Measurements from ENCODE around the gene COL2A1. TPM values are rescaled to one million over a fixed set of nuclear protein-coding genes. Genes with fewer than 3 reads are reported as not detected.

COL2A1 gene
- total RNA-seq, 2 donors from 2014 or later: not detected

GRCh38 chr12:48036818-48037217, 32.5 kb upstream of the COL2A1 start:
- ATAC-seq (replicated peaks): no peak
- Mint-ChIP-seq H3K4me1 (peaks cover 5% of the 10 kb centered on the region), H3K36me3 (ENCODE audit: low read depth) (no peaks in the 10 kb centered on the region), H3K27ac (no peak overlapping the region), H3K27me3 (no peaks in the 10 kb centered on the region), H3K9me3 (no peaks in the 10 kb centered on the region), H3K4me3 (no peak overlapping the region)

GRCh38 chr12:48034835-48035805, 30.8 kb upstream of the COL2A1 start:
- Mint-ChIP-seq H3K9me3 (no peaks in the 10 kb centered on the region), H3K27ac (no peak overlapping the region), H3K27me3 (no peaks in the 10 kb centered on the region), H3K36me3 (ENCODE audit: low read depth) (no peaks in the 10 kb centered on the region), H3K4me1 (peaks cover 5% of the 10 kb centered on the region), H3K4me3 (no peak overlapping the region)
- ATAC-seq (replicated peaks): no peak

- ATAC-seq (replicated peaks): no peak
- Mint-ChIP-seq H3K9me3 (no peaks in the 10 kb centered on the region), H3K27ac (no peak overlapping the region), H3K36me3 (ENCODE audit: low read depth) (no peaks in the 10 kb centered on the region), H3K4me1 (no peaks in the 10 kb centered on the region), H3K27me3 (no peaks in the 10 kb centered on the region), H3K4me3 (no peak overlapping the region)
These were observed 29.2 kb upstream of the COL2A1 start for GRCh38 chr12:48033451-48033850.

DNA sequence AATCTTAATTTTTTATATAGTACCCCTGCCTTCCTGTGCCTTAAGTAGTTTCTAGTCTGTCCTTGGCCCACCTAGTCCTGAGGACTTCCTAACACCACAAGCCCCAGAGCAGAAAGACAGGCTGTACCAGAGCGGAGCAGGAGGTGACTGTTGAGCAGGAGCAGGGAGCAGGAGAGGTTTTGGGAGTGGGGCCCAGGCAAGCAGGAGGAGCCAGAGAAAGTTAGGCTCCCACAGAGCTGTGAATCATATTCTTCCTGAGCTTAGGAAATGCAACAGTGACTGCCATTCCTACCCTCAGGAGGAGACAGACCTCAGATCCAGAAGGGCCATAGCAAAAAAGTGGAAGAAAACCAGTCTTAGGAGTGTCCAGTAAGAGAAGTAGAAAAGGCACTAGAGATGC, 28.3 kb upstream of the COL2A1 start:
- H3K27ac Mint-ChIP-seq: no peak overlapping the region
- no peaks in the 10 kb centered on the region for H3K36me3 Mint-ChIP-seq (ENCODE audit: low read depth)
- no peaks in the 10 kb centered on the region for H3K27me3 Mint-ChIP-seq
- ATAC-seq (replicated peaks): no peak
- H3K4me3 Mint-ChIP-seq: no peak overlapping the region
- H3K9me3 Mint-ChIP-seq: no peaks in the 10 kb centered on the region
- no peaks in the 10 kb centered on the region for H3K4me1 Mint-ChIP-seq

DNA sequence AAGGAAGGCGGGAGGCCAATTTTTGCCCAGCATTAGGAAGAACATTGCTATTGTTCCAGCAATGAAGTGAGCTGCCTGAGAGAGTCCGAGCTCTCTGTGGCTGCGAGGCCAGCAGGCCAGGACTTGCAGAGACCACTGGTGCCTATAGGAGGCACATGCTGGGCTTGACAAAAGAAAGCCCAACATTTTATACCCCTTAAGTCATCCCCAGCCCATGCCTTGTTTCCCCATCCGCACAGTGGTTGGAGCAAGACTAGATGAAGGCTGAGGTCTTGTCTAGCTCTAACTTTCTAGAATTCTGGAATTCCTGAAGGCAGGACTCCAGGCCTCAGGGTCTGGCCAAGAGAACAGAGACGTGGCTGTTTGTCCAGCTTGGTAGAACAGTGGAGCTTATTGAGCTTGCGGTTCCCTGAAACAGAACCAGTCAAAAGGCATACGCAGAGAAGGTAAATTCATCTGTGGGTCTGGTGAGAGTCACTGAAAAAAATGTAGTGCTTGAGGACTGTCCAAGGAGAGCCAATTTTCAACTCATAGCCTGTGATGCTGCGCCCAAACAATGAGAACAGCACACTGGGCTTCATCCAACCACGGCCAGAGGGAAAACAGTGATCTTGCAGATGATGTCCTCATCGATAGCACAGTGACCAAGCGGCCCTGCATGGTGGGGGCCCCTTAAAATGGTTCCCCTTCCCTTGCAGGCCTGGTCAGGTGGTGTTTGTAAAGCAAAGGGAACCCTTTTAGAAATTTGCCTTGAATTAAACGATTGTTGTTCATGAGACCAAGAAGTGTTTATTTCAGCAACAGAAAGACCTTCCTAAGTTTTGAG, 27.1 kb upstream of the COL2A1 start:
- Mint-ChIP-seq H3K9me3 (no peaks in the 10 kb centered on the region), H3K27me3 (peaks cover 1% of the 10 kb centered on the region), H3K27ac (no peak overlapping the region), H3K4me1 (no peaks in the 10 kb centered on the region), H3K36me3 (ENCODE audit: low read depth) (no peaks in the 10 kb centered on the region), H3K4me3 (no peak overlapping the region)
- no peak for ATAC-seq (replicated peaks)

GRCh38 chr12:48030173-48030650, 25.9 kb upstream of the COL2A1 start:
- no peak for ATAC-seq (replicated peaks)
- no peaks in the 10 kb centered on the region for H3K36me3 Mint-ChIP-seq (ENCODE audit: low read depth)
- no peaks in the 10 kb centered on the region for H3K9me3 Mint-ChIP-seq
- H3K4me3 Mint-ChIP-seq: no peak overlapping the region
- no peaks in the 10 kb centered on the region for H3K4me1 Mint-ChIP-seq
- H3K27ac Mint-ChIP-seq: no peak overlapping the region
- H3K27me3 Mint-ChIP-seq: peaks cover 3% of the 10 kb centered on the region

DNA sequence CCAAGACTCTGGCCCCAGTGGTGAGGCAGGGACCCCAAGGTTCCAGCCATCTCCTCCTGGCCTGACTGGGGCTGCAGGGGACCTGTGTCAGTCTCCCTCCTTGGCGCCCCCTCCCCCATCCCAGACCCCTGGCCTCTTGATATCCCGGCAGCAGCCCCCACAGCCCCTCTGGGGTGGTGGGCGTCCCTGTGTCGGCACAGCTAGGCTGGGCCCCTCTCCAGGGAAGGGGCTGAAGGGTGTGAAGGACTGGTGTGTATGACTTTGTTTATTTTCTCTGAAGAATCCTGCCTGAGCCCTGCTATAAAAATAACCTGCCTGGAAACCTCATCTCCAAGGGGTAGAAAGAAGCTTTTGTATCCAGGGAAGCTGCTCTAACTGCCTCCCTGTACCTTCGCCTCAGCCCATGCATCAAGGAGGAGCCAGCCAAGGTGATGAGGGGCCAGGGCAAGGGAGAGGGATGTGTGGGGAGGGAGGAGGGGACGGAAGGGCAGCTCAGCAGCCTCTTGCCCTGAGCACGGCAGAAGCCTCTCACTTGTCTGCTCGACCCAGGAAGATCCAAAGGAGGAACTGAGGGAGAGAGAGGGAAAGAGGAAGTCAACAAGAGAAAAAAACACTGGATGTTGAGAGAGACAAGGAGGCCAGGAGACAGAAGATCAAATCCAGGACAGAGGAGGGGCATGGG, 25.4 kb upstream of the COL2A1 start:
- Mint-ChIP-seq H3K36me3 (ENCODE audit: low read depth) (no peaks in the 10 kb centered on the region), H3K27me3 (peaks cover 7% of the 10 kb centered on the region), H3K4me3 (no peak overlapping the region), H3K9me3 (no peaks in the 10 kb centered on the region), H3K4me1 (no peaks in the 10 kb centered on the region), H3K27ac (no peak overlapping the region)
- ATAC-seq (replicated peaks): no peak

DNA sequence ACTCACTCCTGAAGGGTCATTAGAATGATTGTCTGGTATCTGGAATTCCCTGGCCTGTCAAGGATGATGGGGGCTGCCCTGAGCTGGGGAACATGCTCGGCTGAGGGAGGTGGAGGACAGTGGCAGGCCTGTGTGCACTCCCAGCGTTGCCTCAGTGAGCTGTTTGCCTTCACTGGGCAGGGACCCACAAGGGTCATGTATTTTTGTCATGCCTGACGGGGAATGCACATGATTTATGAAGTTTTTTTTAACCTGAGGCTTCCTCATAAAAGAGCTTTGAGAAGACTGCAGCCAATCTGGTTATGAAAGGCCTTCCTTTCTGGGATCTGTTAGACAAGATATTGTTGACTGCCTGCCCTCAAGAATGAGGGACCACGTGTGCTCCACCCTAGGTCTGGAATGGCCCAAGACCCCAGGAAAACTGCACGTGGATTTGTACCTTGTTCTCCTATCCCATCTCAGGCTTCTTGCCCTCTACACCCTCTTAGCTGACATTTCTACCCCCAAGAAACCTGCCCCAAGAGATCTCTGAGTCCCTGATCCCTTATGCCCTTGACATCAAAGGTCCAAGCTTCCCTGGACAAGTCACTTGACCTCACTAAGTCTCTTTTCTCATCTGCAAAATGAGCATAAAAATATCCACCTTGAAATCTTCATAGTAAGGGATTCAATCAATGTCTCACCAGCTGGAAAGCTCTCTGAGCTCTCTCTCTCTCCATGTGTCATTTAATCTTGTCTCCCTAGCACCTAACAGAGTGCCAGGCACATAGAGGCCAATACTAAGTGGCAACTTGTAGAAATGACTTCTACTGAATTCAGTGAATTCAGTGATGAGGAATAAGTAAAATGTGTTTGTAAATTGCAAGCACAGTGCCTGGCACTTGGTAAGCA, 24.5 kb upstream of the COL2A1 start:
- Mint-ChIP-seq H3K36me3 (ENCODE audit: low read depth) (no peaks in the 10 kb centered on the region), H3K27me3 (peaks cover 8% of the 10 kb centered on the region), H3K27ac (no peak overlapping the region), H3K4me1 (no peaks in the 10 kb centered on the region), H3K4me3 (no peak overlapping the region), H3K9me3 (no peaks in the 10 kb centered on the region)
- ATAC-seq (replicated peaks): no peak

GRCh38 chr12:48027183-48028002, 23.1 kb upstream of the COL2A1 start:
- H3K27me3 Mint-ChIP-seq: peaks cover 8% of the 10 kb centered on the region
- ATAC-seq (replicated peaks): no peak
- H3K36me3 Mint-ChIP-seq (ENCODE audit: low read depth): no peaks in the 10 kb centered on the region
- no peak overlapping the region for H3K27ac Mint-ChIP-seq
- no peaks in the 10 kb centered on the region for H3K4me1 Mint-ChIP-seq
- no peaks in the 10 kb centered on the region for H3K9me3 Mint-ChIP-seq
- H3K4me3 Mint-ChIP-seq: no peak overlapping the region

DNA sequence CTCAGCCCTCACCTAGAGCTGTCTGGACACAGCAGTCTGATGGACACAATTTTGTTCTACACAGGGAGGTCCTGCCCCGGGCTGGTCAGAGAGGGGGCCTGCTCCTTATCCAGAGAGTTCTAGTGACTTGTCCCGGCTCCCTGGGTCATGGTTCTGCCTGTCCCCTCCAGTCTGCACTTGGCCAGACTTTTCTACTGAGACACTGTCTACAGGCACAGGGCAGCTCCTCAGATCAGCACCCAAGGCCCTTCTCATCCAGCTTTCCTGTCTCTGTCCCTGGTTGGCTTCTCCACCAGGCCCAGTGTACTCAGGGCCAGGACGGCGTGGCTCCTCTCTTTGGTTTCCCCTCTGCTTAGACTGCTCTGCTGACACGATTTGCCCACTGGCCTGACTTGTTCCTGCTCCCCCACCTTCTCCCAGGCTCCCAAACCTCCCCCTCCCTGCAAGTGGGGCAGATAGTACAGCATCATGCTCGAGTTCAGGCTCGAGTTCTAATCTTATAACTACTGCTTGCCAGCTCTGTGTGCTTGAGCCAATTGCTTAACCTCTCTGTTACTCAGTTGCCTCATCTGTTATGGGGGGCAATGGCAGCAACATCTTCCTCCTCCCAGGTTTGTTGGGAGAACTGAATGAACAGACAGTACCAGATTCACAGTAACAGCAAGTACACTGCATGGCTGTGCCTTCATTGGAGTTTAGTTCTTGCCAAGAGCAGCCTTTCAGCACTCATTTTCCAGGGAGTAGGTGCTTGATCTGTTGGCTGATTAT, 22.0 kb upstream of the COL2A1 start:
- no peak for ATAC-seq (replicated peaks)
- Mint-ChIP-seq H3K36me3 (ENCODE audit: low read depth) (no peaks in the 10 kb centered on the region), H3K4me3 (no peak overlapping the region), H3K27ac (no peak overlapping the region), H3K4me1 (no peaks in the 10 kb centered on the region), H3K9me3 (no peaks in the 10 kb centered on the region), H3K27me3 (peaks cover 13% of the 10 kb centered on the region)

DNA sequence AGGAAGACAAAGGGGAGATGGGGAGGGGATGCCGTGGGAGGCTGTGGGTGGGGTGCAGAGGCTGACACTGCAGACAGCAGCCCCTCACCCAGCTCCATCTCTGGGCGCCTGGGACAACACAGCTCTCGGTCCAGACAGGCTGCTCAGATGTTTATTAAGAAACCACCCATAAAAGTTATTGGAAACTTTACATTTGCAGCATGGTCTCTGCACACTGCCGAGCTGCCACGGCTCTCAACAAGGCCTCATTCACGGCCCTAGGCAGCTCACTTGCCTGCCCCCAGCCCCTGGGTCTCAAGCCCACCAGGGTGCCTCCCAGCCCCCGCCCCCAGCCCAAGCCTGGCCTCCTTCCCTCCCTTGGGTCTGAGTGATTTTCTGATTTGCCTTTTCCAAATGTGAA, 21.0 kb upstream of the COL2A1 start:
- Mint-ChIP-seq H3K36me3 (ENCODE audit: low read depth) (no peaks in the 10 kb centered on the region), H3K4me1 (no peaks in the 10 kb centered on the region), H3K4me3 (no peak overlapping the region), H3K9me3 (no peaks in the 10 kb centered on the region), H3K27ac (no peak overlapping the region), H3K27me3 (peaks cover 13% of the 10 kb centered on the region)
- no peak for ATAC-seq (replicated peaks)

GRCh38 chr12:48024735-48025134, 20.5 kb upstream of the COL2A1 start:
- Mint-ChIP-seq H3K27me3 (peaks cover 13% of the 10 kb centered on the region), H3K9me3 (no peaks in the 10 kb centered on the region), H3K4me1 (no peaks in the 10 kb centered on the region), H3K4me3 (no peak overlapping the region), H3K27ac (no peak overlapping the region), H3K36me3 (ENCODE audit: low read depth) (no peaks in the 10 kb centered on the region)
- ATAC-seq (replicated peaks): no peak

All from activated T-helper 17 cell treated with anti-CD3 and anti-CD28 coated beads, Interleukin-2, amount 50 U/mL, for 72 hours (primary cell).